NOMO-1 treated with dmso at 0.1 percent for 144 hours (cell line): ENCODE results near the gene AGAP5.
A peak's percentile ranks its signal among the peaks of the same experiment; 100 is the strongest.

Source experiments
- DNase-seq: peaks from one replicate; lab custom pipeline; 2025; ENCODE audit not compliant: unreplicated experiment; lab: John Stamatoyannopoulos, UW

AGAP5 gene

GRCh38 chr10:73634421-73634820 is 63.5 kb downstream of the AGAP5 start:
- no peak for DNase-seq

GRCh38 chr10:73629165-73629564 is 68.7 kb downstream of the AGAP5 start:
- DNase-seq: no peak

GRCh38 chr10:73628405-73628804 is 69.5 kb downstream of the AGAP5 start:
- no peak for DNase-seq

GRCh38 chr10:73627300-73627699 is 70.6 kb downstream of the AGAP5 start:
- no peak for DNase-seq

GRCh38 chr10:73625884-73626752 is 71.8 kb downstream of the AGAP5 start:
- DNase-seq: peak; percentile 93

- DNase-seq: no peak
Observed at GRCh38 chr10:73625004-73625883, 72.7 kb downstream of the AGAP5 start.
